IMR-90 (cell line): Measurements from ENCODE around the gene MISP3. TPM values are rescaled to one million over a fixed set of nuclear protein-coding genes. Genes with fewer than 3 reads are reported as not detected.

Experiments
- ATAC-seq: fragments of 200-7000 bp; cut with Tn5 transposase; 2 replicates; pipeline ENCODE4 v1.9.1; 2020; ENCODE audit warnings: low read depth, mild to moderate bottlenecking, moderate library complexity
- BruUV-seq: library from RNA; stranded (reverse); fragments of 400-500 nt; replicated peaks from 2 replicates; lab custom pipeline; 2021; lab: Mats Ljungman, UMichigan
- CTCF ChIA-PET: fragments of 300-600 bp; formaldehyde crosslinking; extraction: SDS; loops from one replicate; lab custom pipeline; 2021; ENCODE audit warnings: antibody characterized with exemption; lab: Yijun Ruan, JAX
- POLR2A ChIA-PET: fragments of 300-600 bp; sonication (Branson Sonifier 250); formaldehyde crosslinking; loops from one replicate; lab custom pipeline; 2022; ENCODE audit warnings: antibody characterized with exemption; ENCODE audit not compliant: unreplicated experiment; lab: Charles Lee
- DNase-seq: peaks from one replicate; pipeline ENCODE4 v3.0.0; 2013
- H2AFZ ChIP-seq: replicated peaks from 2 replicates; pipeline ENCODE3; 2013; ENCODE audit warnings: low read length, mild to moderate bottlenecking; ENCODE audit not compliant: poor library complexity
- H2AK5ac ChIP-seq: 2 replicates; pipeline ENCODE4 v1.6.1; 2013; ENCODE audit warnings: low read depth, low read length, inconsistent platforms
- H2AK9ac ChIP-seq: replicated peaks from 2 replicates; pipeline ENCODE3; 2013; ENCODE audit warnings: mild to moderate bottlenecking, low read depth, low read length, moderate library complexity; ENCODE audit not compliant: poor library complexity
- H2BK120ac ChIP-seq: 2 replicates; pipeline ENCODE4 v1.6.1; 2013; ENCODE audit warnings: low read depth, low read length, inconsistent platforms
- H2BK15ac ChIP-seq: 3 replicates; pipeline ENCODE4 v1.6.1; 2013; ENCODE audit warnings: low read depth, low read length, inconsistent platforms
- H2BK20ac ChIP-seq: 2 replicates; pipeline ENCODE4 v1.6.1; 2013; ENCODE audit warnings: low read depth, mild to moderate bottlenecking, inconsistent platforms, low read length, moderate library complexity
- H2BK5ac ChIP-seq: 2 replicates; pipeline ENCODE4 v1.6.1; 2013; ENCODE audit warnings: mild to moderate bottlenecking, low read depth, low read length, inconsistent platforms; ENCODE audit not compliant: poor library complexity, severe bottlenecking
- H3K14ac ChIP-seq: replicated peaks from 2 replicates; pipeline ENCODE4 v1.6.1; 2013; ENCODE audit warnings: low read depth, low read length, inconsistent platforms
- H3K18ac ChIP-seq: 2 replicates; pipeline ENCODE4 v1.6.1; 2013; ENCODE audit warnings: low read depth, low read length, control low read depth
- H3K23ac ChIP-seq: 2 replicates; pipeline ENCODE4 v1.6.1; 2013; ENCODE audit warnings: low read depth, low read length, inconsistent platforms
- H3K27ac ChIP-seq: 2 replicates; pipeline ENCODE4 v1.5.1; 2013; ENCODE audit warnings: mild to moderate bottlenecking, control low read depth, low read length; ENCODE audit not compliant: insufficient read depth
- H3K27me3 ChIP-seq: 2 replicates; pipeline ENCODE4 v1.6.1; 2013; ENCODE audit warnings: low read length; ENCODE audit not compliant: control insufficient read depth, insufficient read depth
- H3K36me3 ChIP-seq: 2 replicates; pipeline ENCODE4 v1.6.1; 2013; ENCODE audit warnings: low read length, mixed read lengths; ENCODE audit not compliant: control insufficient read depth, insufficient read depth
- H3K4ac ChIP-seq: 2 replicates; pipeline ENCODE4 v1.6.1; 2013; ENCODE audit warnings: low read depth, low read length, inconsistent platforms
- H3K4me1 ChIP-seq: 2 replicates; pipeline ENCODE4 v1.6.1; 2013; ENCODE audit warnings: low read length, mixed read lengths; ENCODE audit not compliant: control insufficient read depth, insufficient read depth
- H3K4me2 ChIP-seq: 2 replicates; pipeline ENCODE4 v1.6.1; 2013; ENCODE audit warnings: low read depth, mild to moderate bottlenecking, control low read depth, low read length, moderate library complexity
- H3K4me3 ChIP-seq: 2 replicates; pipeline ENCODE4 v1.5.1; 2013; ENCODE audit warnings: low read depth, mild to moderate bottlenecking, control low read depth, low read length, moderate library complexity; ENCODE audit not compliant: insufficient read depth
- H3K56ac ChIP-seq: 2 replicates; pipeline ENCODE4 v1.6.1; 2013; ENCODE audit warnings: low read length, inconsistent platforms; ENCODE audit not compliant: insufficient read depth; ENCODE audit errors: extremely low read depth
- H3K79me1 ChIP-seq, 2 experiments: 2 replicates each; pipeline ENCODE4 v1.6.1; 2013; ENCODE audit warnings: low read length in 2 of 2, inconsistent platforms in 1 of 2, low read depth in 1 of 2
- H3K9ac ChIP-seq: 2 replicates; pipeline ENCODE4 v1.6.1; 2013; ENCODE audit warnings: low read depth, low read length, control low read depth
- H3K9me1 ChIP-seq: 2 replicates; pipeline ENCODE4 v1.6.1; 2013; ENCODE audit warnings: low read length, inconsistent platforms; ENCODE audit not compliant: insufficient read depth
- H3K9me3 ChIP-seq: 2 replicates; pipeline ENCODE4 v1.6.1; 2013; ENCODE audit warnings: low read length; ENCODE audit not compliant: control insufficient read depth, insufficient read depth
- H4K20me1 ChIP-seq: 2 replicates; pipeline ENCODE4 v1.6.1; 2013; ENCODE audit warnings: low read length, inconsistent platforms; ENCODE audit not compliant: insufficient read depth
- H4K5ac ChIP-seq: 2 replicates; pipeline ENCODE4 v1.6.1; 2013; ENCODE audit warnings: mild to moderate bottlenecking, low read depth, low read length, control low read depth
- H4K8ac ChIP-seq, 2 experiments: 2 replicates each; pipeline ENCODE4 v1.6.1; 2013; ENCODE audit warnings: low read depth in 2 of 2, low read length in 2 of 2, control low read depth in 1 of 2, inconsistent platforms in 1 of 2
- H4K91ac ChIP-seq: 2 replicates; pipeline ENCODE4 v1.6.1; 2013; ENCODE audit warnings: low read depth, low read length, inconsistent platforms; ENCODE audit not compliant: insufficient read depth
- CEBPB ChIP-seq: IDR thresholded peaks from 2 replicates; pipeline ENCODE4 v1.6.1; 2012; ENCODE audit warnings: low read depth, low read length, improper control_type of control experiment
- POLR2A ChIP-seq: IDR thresholded peaks from 2 replicates; pipeline ENCODE4 v1.6.1; 2012; ENCODE audit warnings: mild to moderate bottlenecking, low read depth, low read length
- WGBS, 2 experiments: methylation state at CpG; one replicate each; pipeline versions ENCODE4 v1.1.5 to v1.1.7; 2013; ENCODE audit warnings: missing lambda C conversion rate in 2 of 2; ENCODE audit not compliant: insufficient read length in 1 of 2; ENCODE audit errors: extremely low coverage in 2 of 2; 5-methylcytosine and 5-hydroxymethylcytosine counted together
- dilution Hi-C: fragments of 300-500 bp; cut with HindIII; formaldehyde crosslinking; loops from one replicate; pipeline ENCODE4 v1.14.3; 2018; ENCODE audit warnings: low sequenced_read_pairs; ENCODE audit not compliant: unreplicated experiment
- in situ Hi-C: fragments of 300-500 bp; cut with MboI; formaldehyde crosslinking; loops from 3 replicates; pipeline ENCODE4 v1.14.3; 2019; ENCODE audit warnings: low sequenced_read_pairs, inconsistent platforms, mixed read lengths
- intact Hi-C: fragments of 100-400 bp; cut with micrococcal nuclease; formaldehyde crosslinking; loops from 2 replicates; pipeline ENCODE4 v1.10.0; 2022
- polyA plus RNA-seq, 3 experiments: library from polyadenylated mRNA; depleted of rRNA; stranded (reverse); fragments of >200 nt; gene quantifications; 2 replicates each; pipeline ENCODE4 v1.2.3, GENCODE V29; 2012; ENCODE audit warnings: low replicate concordance in 1 of 3
- total RNA-seq: library from RNA; depleted of rRNA; stranded (reverse); fragments of >200 nt; gene quantifications from 2 replicates; pipeline ENCODE4 v1.2.3, GENCODE V29; 2012

Gene MISP3
- total and polyA plus RNA-seq, 2 of the 4 experiments (the other 2 are of a cell fraction), result under 0.01 to 0.68 TPM

- no peak overlapping the region for H2BK15ac ChIP-seq
- DNase-seq (no peak), ATAC-seq (no peak)
- no peak overlapping the region for H2AK5ac ChIP-seq
- TF ChIP-seq POLR2A (no peak), CEBPB (peak; percentile 37; the same call in 1 of the 2 replicates)
- in situ Hi-C loops (no loop called here), dilution Hi-C loops (no loop called here), intact Hi-C loops (no loop called here)
- no TSS peak for BruUV-seq
- no peaks in the 10 kb centered on the region for H3K36me3 ChIP-seq
- H2BK120ac ChIP-seq, result no peak overlapping the region
- no peak overlapping the region for H3K27ac ChIP-seq
- no peaks in the 10 kb centered on the region for H3K4me1 ChIP-seq
- no peak overlapping the region for H4K8ac ChIP-seq
- no peak overlapping the region for H2BK5ac ChIP-seq
- POLR2A ChIA-PET, result no interaction called here
- H3K79me1 ChIP-seq, result no peaks in the 10 kb centered on the region
- H3K4ac ChIP-seq, result no peak overlapping the region
- H3K4me3 ChIP-seq, result no peak overlapping the region
- no peak overlapping the region for H3K4me2 ChIP-seq
- H4K20me1 ChIP-seq, result no peaks in the 10 kb centered on the region
- H3K23ac ChIP-seq, result no peak overlapping the region
- no peak overlapping the region for H3K18ac ChIP-seq
- no CpG with 5 or more reads among the region's 7 CpGs for WGBS, 2 experiments
- no peak overlapping the region for H4K91ac ChIP-seq
- no peak overlapping the region for H3K9ac ChIP-seq
- CTCF ChIA-PET, result no interaction called here
- H3K9me3 ChIP-seq, result no peaks in the 10 kb centered on the region
- no peak overlapping the region for H2AFZ ChIP-seq
- no peak overlapping the region for H2AK9ac ChIP-seq
- peaks cover 25% of the 10 kb centered on the region for H3K27me3 ChIP-seq
- no peak overlapping the region for H3K14ac ChIP-seq
- H2BK20ac ChIP-seq, result no peak overlapping the region
- H3K9me1 ChIP-seq, result no peaks in the 10 kb centered on the region
- H4K5ac ChIP-seq, result no peak overlapping the region
- no peak overlapping the region for H3K56ac ChIP-seq
Observed at GRCh38 chr19:14063105-14063504, 9.5 kb upstream of the MISP3 start.
